Mesenchymal stem cell (in vitro differentiated cells and primary cell): Measurements from ENCODE around the gene DUSP8.

Experiments
- DNase-seq: peaks from one replicate; pipeline ENCODE4 v3.0.0-alpha.2; 2013
- H2AFZ ChIP-seq: one replicate; pipeline ENCODE4 v1.6.1; 2013; ENCODE audit warnings: low read depth, mild to moderate bottlenecking, control low read depth, inconsistent platforms, low read length, moderate library complexity
- H2AK5ac ChIP-seq: 2 replicates; pipeline ENCODE4 v1.6.1; 2013; ENCODE audit warnings: low read length, moderate library complexity, mild to moderate bottlenecking, inconsistent platforms; ENCODE audit not compliant: severe bottlenecking
- H2BK120ac ChIP-seq: one replicate; pipeline ENCODE4 v1.6.1; 2013; ENCODE audit warnings: low read depth, mild to moderate bottlenecking, inconsistent platforms, low read length, moderate library complexity
- H2BK12ac ChIP-seq, 2 experiments: one replicate each; pipeline ENCODE4 v1.6.1; 2013; ENCODE audit warnings: inconsistent platforms in 2 of 2, low read length in 2 of 2, mild to moderate bottlenecking in 2 of 2, moderate library complexity in 2 of 2, control low read depth in 1 of 2
- H2BK15ac ChIP-seq: one replicate; pipeline ENCODE4 v1.6.1; 2013; ENCODE audit warnings: mild to moderate bottlenecking, low read depth, inconsistent platforms; ENCODE audit not compliant: poor library complexity, severe bottlenecking
- H2BK5ac ChIP-seq: 2 replicates; pipeline ENCODE4 v1.6.1; 2013; ENCODE audit warnings: low read depth, mild to moderate bottlenecking, low read length, control low read depth, inconsistent platforms; ENCODE audit not compliant: poor library complexity, severe bottlenecking
- H3K14ac ChIP-seq, 2 experiments: one replicate each; pipeline ENCODE4 v1.6.1; 2013; ENCODE audit warnings: inconsistent platforms in 2 of 2, low read length in 2 of 2, control low read depth in 1 of 2, mild to moderate bottlenecking in 1 of 2, moderate library complexity in 1 of 2
- H3K18ac ChIP-seq, 2 experiments: one replicate each; pipeline ENCODE4 v1.6.1; 2013; ENCODE audit warnings: inconsistent platforms in 2 of 2, low read length in 2 of 2, control low read depth in 1 of 2, low read depth in 1 of 2, mild to moderate bottlenecking in 1 of 2
- H3K23ac ChIP-seq, 2 experiments: one replicate each; pipeline ENCODE4 v1.6.1; 2013; ENCODE audit warnings: inconsistent platforms in 2 of 2, low read length in 2 of 2, mild to moderate bottlenecking in 2 of 2, moderate library complexity in 2 of 2, control low read depth in 1 of 2
- H3K27ac ChIP-seq: 2 replicates; pipeline ENCODE4 v1.5.1; 2013; ENCODE audit warnings: mild to moderate bottlenecking, moderate library complexity, low read length, control low read depth, inconsistent platforms; ENCODE audit not compliant: poor library complexity, severe bottlenecking
- H3K27me3 ChIP-seq, 2 experiments: 2 replicates each; pipeline versions ENCODE4 v1.6.1 to v1.7.0; 2013; ENCODE audit warnings: low read length in 2 of 2, mild to moderate bottlenecking in 2 of 2, moderate library complexity in 2 of 2, control low read depth in 1 of 2, inconsistent platforms in 1 of 2; ENCODE audit not compliant: control insufficient read depth in 1 of 2, insufficient read depth in 1 of 2
- H3K36me3 ChIP-seq, 2 experiments: 2 replicates each; pipeline versions ENCODE4 v1.6.1 to v1.7.0; 2013; ENCODE audit warnings: low read length in 2 of 2, control low read depth in 1 of 2, inconsistent platforms in 1 of 2, low read depth in 1 of 2, mild to moderate bottlenecking in 1 of 2; ENCODE audit not compliant: insufficient read depth in 2 of 2, control insufficient read depth in 1 of 2
- H3K4ac ChIP-seq, 2 experiments: one replicate each; pipeline ENCODE4 v1.6.1; 2013; ENCODE audit warnings: inconsistent platforms in 2 of 2, low read length in 2 of 2, mild to moderate bottlenecking in 2 of 2, moderate library complexity in 2 of 2, control low read depth in 1 of 2, low read depth in 1 of 2
- H3K4me1 ChIP-seq: 2 replicates; pipeline ENCODE4 v1.6.1; 2013; ENCODE audit warnings: low read depth, low read length, control low read depth; ENCODE audit not compliant: control insufficient read depth, insufficient read depth
- H3K4me2 ChIP-seq: 2 replicates; pipeline ENCODE4 v1.6.1; 2013; ENCODE audit warnings: low read length, mild to moderate bottlenecking, inconsistent platforms; ENCODE audit not compliant: poor library complexity, severe bottlenecking
- H3K4me3 ChIP-seq, 2 experiments: 2 replicates each; pipeline versions ENCODE4 v1.5.1 to v1.7.0; 2013; ENCODE audit warnings: low read length in 2 of 2, mild to moderate bottlenecking in 2 of 2, control low read depth in 1 of 2, low read depth in 1 of 2; ENCODE audit not compliant: insufficient read depth in 1 of 2
- H3K79me1 ChIP-seq: replicated peaks from 2 replicates; pipeline ENCODE4 v1.6.1; 2013; ENCODE audit warnings: mild to moderate bottlenecking, control low read depth, low read length, inconsistent platforms; ENCODE audit not compliant: poor library complexity, severe bottlenecking
- H3K9ac ChIP-seq: 2 replicates; pipeline ENCODE4 v1.7.0; 2013; ENCODE audit warnings: mild to moderate bottlenecking, low read length, moderate library complexity
- H3K9me3 ChIP-seq: 2 replicates; pipeline ENCODE4 v1.7.0; 2013; ENCODE audit warnings: mild to moderate bottlenecking, low read length; ENCODE audit not compliant: control insufficient read depth
- H4K8ac ChIP-seq: one replicate; pipeline ENCODE4 v1.6.1; 2013; ENCODE audit warnings: inconsistent platforms, mild to moderate bottlenecking, low read length, moderate library complexity
- H4K91ac ChIP-seq: one replicate; pipeline ENCODE4 v1.6.1; 2013; ENCODE audit warnings: mild to moderate bottlenecking, low read length, inconsistent platforms
- WGBS: methylation state at CpG from one replicate; pipeline ENCODE4 v1.1.7; 2013; ENCODE audit warnings: mixed read lengths; 5-methylcytosine and 5-hydroxymethylcytosine counted together

DUSP8 gene

GRCh38 chr11:1509626-1510255 is 62.3 kb downstream of the DUSP8 start:
- Histone ChIP-seq H3K9ac (no peak overlapping the region), H3K4me2 (no peak overlapping the region), H3K23ac (no peak overlapping the region), H3K79me1 (peaks cover 51% of the 10 kb centered on the region), H3K4me1 (peaks cover 12% of the 10 kb centered on the region), H2BK12ac (no peak overlapping the region), H2BK15ac (no peak overlapping the region), H4K8ac (no peak overlapping the region), H2AK5ac (no peak overlapping the region), H3K4me3 (no peak overlapping the region), H2BK120ac (no peak overlapping the region), H3K4ac (no peak overlapping the region), H3K36me3 (peaks cover 0 to 5% of the 10 kb centered on the region in 2 experiments), H2BK5ac (no peak overlapping the region), H2AFZ (no peak overlapping the region), H3K9me3 (no peaks in the 10 kb centered on the region), H3K27me3 (no peaks in the 10 kb centered on the region), H3K14ac (no peak overlapping the region), H3K18ac (no peak overlapping the region), H4K91ac (no peak overlapping the region), H3K27ac (no peak overlapping the region)
- WGBS: 90% methylated on average over 12 of the region's 20 CpGs
- no peak for DNase-seq

DNA sequence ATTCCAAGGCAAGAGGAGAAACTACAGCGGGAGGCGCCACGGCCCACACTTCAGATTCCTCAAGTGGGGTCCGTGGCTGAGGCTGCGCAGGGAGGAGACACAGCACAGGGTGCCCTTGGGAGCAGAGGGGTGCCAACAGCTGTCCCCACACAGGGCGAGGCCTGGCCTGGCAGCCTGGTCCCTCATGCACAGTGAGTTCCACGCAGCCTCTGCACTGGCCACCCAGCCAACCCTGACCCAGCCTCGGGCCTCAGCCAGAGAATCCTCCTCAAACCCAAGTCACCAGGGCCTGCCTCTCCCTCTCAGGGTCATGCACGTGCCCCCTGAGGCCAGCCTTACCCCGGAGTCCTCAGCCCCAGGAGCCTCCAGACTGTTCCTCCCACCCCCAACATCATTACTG is 63.1 kb downstream of the DUSP8 start:
- no peak overlapping the region for H2AK5ac ChIP-seq
- no peak overlapping the region for H3K27ac ChIP-seq
- peaks cover 47% of the 10 kb centered on the region for H3K79me1 ChIP-seq
- no peak overlapping the region for H3K4me3 ChIP-seq
- H3K4me2 ChIP-seq: no peak overlapping the region
- no peak overlapping the region for H2BK12ac ChIP-seq
- 92% methylated on average over 10 of the region's 10 CpGs for WGBS
- H2BK15ac ChIP-seq: no peak overlapping the region
- no peaks in the 10 kb centered on the region for H3K27me3 ChIP-seq
- peak overlapping the region in 1 of 2 experiments; percentile 44 for H3K23ac ChIP-seq
- H2BK5ac ChIP-seq: no peak overlapping the region
- no peak overlapping the region for H2BK120ac ChIP-seq
- no peak overlapping the region for H4K8ac ChIP-seq
- H3K14ac ChIP-seq: peak overlapping the region in 1 of 2 experiments; percentile 12
- peaks cover 9% of the 10 kb centered on the region for H3K4me1 ChIP-seq
- no peak overlapping the region for H3K9ac ChIP-seq
- peak overlapping the region in 1 of 2 experiments; percentile 38 for H3K18ac ChIP-seq
- H4K91ac ChIP-seq: no peak overlapping the region
- DNase-seq: no peak
- no peak overlapping the region for H2AFZ ChIP-seq
- peaks cover 0 to 8% of the 10 kb centered on the region in 2 experiments for H3K36me3 ChIP-seq
- H3K9me3 ChIP-seq: no peaks in the 10 kb centered on the region
- H3K4ac ChIP-seq: no peak overlapping the region

DNA sequence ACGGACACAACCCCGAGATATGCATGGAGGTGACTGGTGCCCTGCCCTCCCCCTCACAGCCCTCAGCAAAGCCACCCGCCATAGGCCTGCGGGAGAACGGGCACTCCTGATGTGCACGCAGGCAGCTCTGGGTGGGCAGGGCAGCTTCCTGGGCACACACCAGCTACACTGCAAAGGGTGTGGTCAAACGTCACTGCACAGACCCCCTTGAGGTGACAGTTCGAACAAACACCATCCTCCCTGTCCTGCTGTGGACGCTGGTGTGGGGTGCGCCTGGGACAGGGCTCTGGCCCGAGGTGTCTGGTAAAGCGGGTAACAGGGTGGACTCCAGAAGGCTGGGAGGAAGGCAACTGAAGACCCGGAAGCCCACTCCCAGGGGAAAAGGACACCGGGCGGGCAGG is 63.6 kb downstream of the DUSP8 start:
- DNase-seq: no peak

GRCh38 chr11:1507381-1508140 is 64.5 kb downstream of the DUSP8 start:
- Histone ChIP-seq H3K4me1 (peaks cover 9% of the 10 kb centered on the region), H3K18ac (peak overlapping the region in 1 of 2 experiments; percentile 35), H3K79me1 (peaks cover 55% of the 10 kb centered on the region), H3K9ac (no peak overlapping the region), H3K4ac (no peak overlapping the region), H3K27ac (no peak overlapping the region), H2BK12ac (no peak overlapping the region), H2AK5ac (no peak overlapping the region), H3K14ac (no peak overlapping the region), H4K8ac (no peak overlapping the region), H3K9me3 (no peaks in the 10 kb centered on the region), H4K91ac (no peak overlapping the region), H2BK120ac (no peak overlapping the region), H2AFZ (no peak overlapping the region), H2BK5ac (no peak overlapping the region), H3K23ac (no peak overlapping the region), H3K4me2 (no peak overlapping the region), H3K36me3 (peaks cover 0 to 22% of the 10 kb centered on the region in 2 experiments), H3K27me3 (no peaks in the 10 kb centered on the region), H3K4me3 (no peak overlapping the region), H2BK15ac (no peak overlapping the region)
- DNase-seq: no peak
- WGBS: 68% methylated on average over 21 of the region's 21 CpGs

More for the DNA sequence above, 63.6 kb downstream of the DUSP8 start:
- no peak overlapping the region for H3K27ac ChIP-seq
- H4K91ac ChIP-seq: peak overlapping the region; percentile 22
- no peak overlapping the region for H3K18ac ChIP-seq
- H2BK5ac ChIP-seq: no peak overlapping the region
- H4K8ac ChIP-seq: no peak overlapping the region
- H3K4ac ChIP-seq: no peak overlapping the region
- no peaks in the 10 kb centered on the region for H3K27me3 ChIP-seq
- H3K36me3 ChIP-seq: peaks cover 0 to 13% of the 10 kb centered on the region in 2 experiments
- no peak overlapping the region for H3K9ac ChIP-seq
- peaks cover 48% of the 10 kb centered on the region for H3K79me1 ChIP-seq
- H3K4me3 ChIP-seq: no peak overlapping the region
- WGBS: 82% methylated on average over 15 of the region's 15 CpGs
- no peak overlapping the region for H3K14ac ChIP-seq
- H3K9me3 ChIP-seq: no peaks in the 10 kb centered on the region
- no peak overlapping the region for H2BK12ac ChIP-seq
- no peak overlapping the region for H3K4me2 ChIP-seq
- no peak overlapping the region for H3K23ac ChIP-seq
- H2AFZ ChIP-seq: no peak overlapping the region
- no peak overlapping the region for H2BK120ac ChIP-seq
- H2AK5ac ChIP-seq: no peak overlapping the region
- H2BK15ac ChIP-seq: no peak overlapping the region
- H3K4me1 ChIP-seq: peaks cover 9% of the 10 kb centered on the region
